ENCODE measurements around the gene ASXL1. TPM values are rescaled to one million over a fixed set of nuclear protein-coding genes. Genes with fewer than 3 reads are reported as not detected.

The ASXL1 gene
- total RNA-seq, 4 donors from 2014 or later, result 43.2 to 143 (median 71.8) TPM

DNA sequence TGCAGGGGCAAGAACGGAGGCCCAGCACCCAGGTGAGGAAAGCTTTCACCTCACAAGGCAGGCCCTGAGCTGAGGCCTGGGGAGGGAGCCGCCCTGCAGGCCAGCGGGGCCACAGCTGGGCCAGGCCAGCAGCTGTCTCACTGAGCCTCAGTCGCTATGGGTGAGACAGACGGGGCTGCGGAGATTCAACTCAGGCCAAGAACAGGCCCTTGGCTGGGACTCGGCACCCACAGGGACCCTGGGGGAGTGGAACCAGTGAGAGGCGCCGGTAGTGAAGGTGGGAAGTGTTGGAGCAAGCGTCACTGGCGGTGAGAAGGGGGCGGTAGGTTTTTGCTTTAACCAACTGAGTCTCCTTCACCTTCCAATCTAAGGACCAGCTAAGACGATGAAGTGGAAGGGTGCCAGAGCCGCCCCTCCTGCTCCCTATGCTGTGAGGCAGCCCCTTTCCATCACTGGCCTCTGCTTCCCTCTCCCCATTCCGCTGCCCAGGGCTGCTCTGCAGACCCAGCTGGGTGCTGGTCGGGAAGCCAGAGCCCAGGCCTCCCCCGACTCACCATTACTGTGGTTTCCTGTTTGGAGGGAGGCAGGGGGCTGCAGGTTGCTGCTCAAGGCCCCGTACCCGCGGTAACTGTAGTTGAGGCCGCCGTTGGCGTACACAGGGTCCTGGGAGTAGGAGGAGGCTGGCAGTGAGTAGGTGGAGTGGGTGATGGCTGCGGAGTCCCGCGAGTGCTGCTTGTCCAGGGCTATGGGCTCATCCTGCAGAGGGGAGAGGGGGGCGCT, 93.7 kb downstream of the ASXL1 start:
- no peaks in the 10 kb centered on the region for H3K9me3 ChIP-seq
- TF ChIP-seq POLR2A (IDR thresholded peaks at IDR 0.05), result no peak
- no peaks in the 10 kb centered on the region for H3K27me3 ChIP-seq
- no peak for DNase-seq (ENCODE audit: low spot score in 2 of 2)
- H3K36me3 ChIP-seq, result peaks cover 32% of the 10 kb centered on the region
- 87% methylated on average over 23 of the region's 27 CpGs for WGBS
- H3K4me1 ChIP-seq, result peaks cover 34% of the 10 kb centered on the region
- H3K27ac ChIP-seq, result no peak overlapping the region
- no peak overlapping the region for H3K4me3 ChIP-seq

DNA sequence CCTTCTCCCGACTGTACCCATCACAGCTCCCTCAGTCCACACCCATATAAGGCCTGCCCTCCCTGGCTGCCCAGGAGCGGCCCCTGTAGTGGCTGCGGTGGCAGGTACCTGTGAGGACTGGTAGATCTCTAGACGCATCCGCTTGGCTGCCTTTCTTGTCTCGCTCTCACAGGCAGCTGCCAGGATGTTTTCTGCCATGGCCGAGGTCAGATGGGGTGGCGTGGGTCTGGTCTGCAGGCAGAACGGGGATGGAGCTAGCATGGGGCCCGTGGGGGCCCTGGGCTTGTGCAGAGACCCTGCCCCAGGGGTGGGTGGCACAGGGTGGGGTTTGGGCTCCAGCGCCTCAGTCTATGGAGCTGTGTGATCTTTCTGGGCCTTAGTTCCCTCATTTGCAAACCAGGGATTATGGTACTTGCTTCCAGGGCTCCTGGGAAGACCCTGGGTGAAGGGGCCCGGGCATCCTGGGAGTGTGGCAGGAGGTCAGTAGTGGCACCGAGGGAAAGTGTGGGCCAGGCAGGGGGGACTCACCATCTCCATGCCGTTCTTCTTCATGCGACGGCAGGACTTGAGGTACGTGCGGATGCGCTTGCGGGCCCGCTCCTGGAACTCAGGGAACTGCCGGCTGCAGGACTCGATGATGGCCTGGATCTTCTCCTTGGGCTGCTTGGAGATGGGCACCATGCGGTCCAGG, 94.8 kb downstream of the ASXL1 start:
- peaks cover 43% of the 10 kb centered on the region for H3K4me1 ChIP-seq
- DNase-seq (ENCODE audit: low spot score in 2 of 2), result no peak
- no peaks in the 10 kb centered on the region for H3K27me3 ChIP-seq
- no peaks in the 10 kb centered on the region for H3K9me3 ChIP-seq
- peaks cover 32% of the 10 kb centered on the region for H3K36me3 ChIP-seq
- H3K4me3 ChIP-seq, result no peak overlapping the region
- TF ChIP-seq CTCF (IDR thresholded peaks at IDR 0.05) (no peak), POLR2A (IDR thresholded peaks at IDR 0.05) (no peak), POLR2AphosphoS5 (IDR thresholded peaks at IDR 0.05) (no peak), EP300 (IDR thresholded peaks at IDR 0.05) (no peak)
- WGBS, result 91% methylated on average over 20 of the region's 24 CpGs
- H3K27ac ChIP-seq, result no peak overlapping the region

DNA sequence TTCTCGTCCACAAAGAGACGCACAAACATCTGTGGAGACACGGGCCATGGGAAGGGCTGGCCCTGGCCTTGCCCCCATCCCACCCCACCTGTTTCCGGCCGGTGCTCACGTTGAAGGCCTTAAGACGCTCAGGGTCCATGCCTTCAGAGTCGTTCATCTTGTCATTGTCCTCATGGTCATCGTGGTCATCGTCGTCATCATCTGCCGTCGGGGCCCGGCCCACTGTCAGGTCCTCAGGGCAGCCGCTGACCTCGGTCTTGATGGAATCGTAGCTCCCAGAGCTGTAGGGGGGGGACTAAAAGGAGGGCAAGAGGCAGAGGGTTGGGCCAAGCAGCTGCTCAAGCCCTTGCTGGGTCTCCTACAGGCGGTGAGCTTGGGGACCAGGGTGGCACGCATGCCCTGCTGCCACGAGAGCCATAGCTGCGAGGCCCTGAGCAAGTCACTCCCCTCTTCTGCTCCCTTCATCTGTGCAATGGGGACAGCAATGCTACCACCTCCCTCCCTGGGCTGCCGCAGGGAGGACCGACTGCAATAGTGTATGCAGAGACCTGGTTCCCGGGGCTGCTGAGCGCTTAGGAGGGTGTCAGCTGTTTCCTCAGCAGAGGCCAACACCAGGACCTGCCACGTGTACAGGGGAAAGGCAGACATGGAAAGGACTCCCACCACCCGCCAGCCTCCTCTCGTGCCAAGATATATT, 95.5 kb downstream of the ASXL1 start:
- no peaks in the 10 kb centered on the region for H3K9me3 ChIP-seq
- H3K27ac ChIP-seq, result no peak overlapping the region
- peaks cover 38% of the 10 kb centered on the region for H3K4me1 ChIP-seq
- no peaks in the 10 kb centered on the region for H3K27me3 ChIP-seq
- H3K4me3 ChIP-seq, result no peak overlapping the region
- WGBS, result 94% methylated on average over 17 of the region's 28 CpGs
- H3K36me3 ChIP-seq, result peaks cover 32% of the 10 kb centered on the region
- no peak for DNase-seq (ENCODE audit: low spot score in 2 of 2)
- no peak for TF ChIP-seq CTCF (IDR thresholded peaks at IDR 0.05)
- TF ChIP-seq POLR2A (IDR thresholded peaks at IDR 0.05), result no peak
- TF ChIP-seq EP300 (IDR thresholded peaks at IDR 0.05), result no peak
- no peak for TF ChIP-seq POLR2AphosphoS5 (IDR thresholded peaks at IDR 0.05)

- TF ChIP-seq CTCF (IDR thresholded peaks at IDR 0.05) (no peak), EP300 (IDR thresholded peaks at IDR 0.05) (no peak), POLR2A (IDR thresholded peaks at IDR 0.05) (no peak), POLR2AphosphoS5 (IDR thresholded peaks at IDR 0.05) (no peak)
- H3K4me3 ChIP-seq, result no peak overlapping the region
- H3K9me3 ChIP-seq, result no peaks in the 10 kb centered on the region
- H3K4me1 ChIP-seq, result peaks cover 30% of the 10 kb centered on the region
- no peak overlapping the region for H3K27ac ChIP-seq
- no peaks in the 10 kb centered on the region for H3K27me3 ChIP-seq
- WGBS, result 82% methylated on average over 17 of the region's 31 CpGs
- H3K36me3 ChIP-seq, result peaks cover 32% of the 10 kb centered on the region
- no peak for DNase-seq (ENCODE audit: low spot score in 2 of 2)
Measured at GRCh38 chr20:32454164-32455145, 96.3 kb downstream of the ASXL1 start.
